Hepatocyte (in vitro differentiated cells): Measurements from ENCODE around the gene TOP2B.

Source experiments
- CTCF ChIP-seq: fragments of 200-600 bp; sonication (generic); IDR thresholded peaks from 2 replicates; pipeline ENCODE4 v1.5.1; 2016; ENCODE audit warnings: antibody characterized with exemption, mild to moderate bottlenecking; ENCODE audit not compliant: poor library complexity
- EZH2 ChIP-seq: fragments of 200-600 bp; sonication (generic); IDR thresholded peaks from 2 replicates; pipeline ENCODE4 v1.6.1; 2016; ENCODE audit warnings: antibody characterized with exemption, mild to moderate bottlenecking, borderline replicate concordance
- EZH2phosphoT487 ChIP-seq: fragments of 200-600 bp; sonication (generic); IDR thresholded peaks from one replicate; pipeline ENCODE4 v1.6.1; 2018; ENCODE audit warnings: antibody characterized with exemption, mild to moderate bottlenecking, low read depth, moderate library complexity; ENCODE audit not compliant: unreplicated experiment, severe bottlenecking

DNA sequence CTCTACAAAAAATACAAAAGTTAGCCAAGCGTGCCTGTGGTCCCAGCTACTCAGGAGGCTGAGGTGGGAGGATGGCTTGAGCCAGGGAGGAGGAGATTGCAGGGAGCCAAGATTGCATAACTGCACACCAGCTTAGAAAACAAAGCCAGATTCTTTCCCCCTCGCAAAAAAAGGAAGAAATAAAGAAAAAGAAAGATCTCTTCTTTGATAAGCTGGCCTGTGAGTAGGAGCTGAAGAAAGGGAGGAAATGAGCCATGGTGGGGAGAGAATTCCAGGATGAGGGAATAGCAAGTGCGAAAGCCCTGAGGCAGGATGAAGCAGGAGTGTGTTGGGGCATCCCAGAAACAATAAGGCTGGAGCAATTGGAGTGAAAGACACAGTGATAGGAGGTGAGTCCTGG, 24.5 kb upstream of the TOP2B start:
- TF ChIP-seq EZH2 = no peak
- TF ChIP-seq CTCF = no peak
- TF ChIP-seq EZH2phosphoT487 = no peak
